Hepatocyte (in vitro differentiated cells): ENCODE measurements around the gene HTR1D. TPM values are rescaled to one million over a fixed set of nuclear protein-coding genes. Genes with fewer than 3 reads are reported as not detected.
A peak's percentile ranks its signal among the peaks of the same experiment; 100 is the strongest.

Source experiments
- DNase-seq: peaks from one replicate; pipeline ENCODE4 v3.0.0-alpha.2; 2016; ENCODE audit warnings: low spot score
- H2AFZ ChIP-seq: fragments of 200-600 bp; sonication (generic); 2 replicates; pipeline ENCODE4 v1.6.0; 2016; ENCODE audit warnings: antibody characterized with exemption, mild to moderate bottlenecking
- H3K27ac ChIP-seq: fragments of 200-600 bp; sonication (generic); 2 replicates; pipeline ENCODE4 v1.5.1; 2016; ENCODE audit warnings: mild to moderate bottlenecking
- H3K27me3 ChIP-seq: fragments of 200-600 bp; sonication (generic); 2 replicates; pipeline ENCODE4 v1.6.1; 2016
- H3K36me3 ChIP-seq: fragments of 200-600 bp; sonication (generic); replicated peaks from 2 replicates; pipeline ENCODE4 v1.5.1; 2016; ENCODE audit warnings: low read depth; ENCODE audit not compliant: insufficient read depth
- H3K4me1 ChIP-seq: fragments of 200-600 bp; sonication (generic); 2 replicates; pipeline ENCODE4 v1.5.1; 2016; ENCODE audit warnings: mild to moderate bottlenecking, moderate library complexity; ENCODE audit not compliant: insufficient read depth
- H3K4me2 ChIP-seq: fragments of 200-600 bp; sonication (generic); 2 replicates; pipeline ENCODE4 v1.6.0; 2016
- H3K4me3 ChIP-seq: fragments of 200-600 bp; sonication (generic); 2 replicates; pipeline ENCODE4 v1.5.1; 2016; ENCODE audit warnings: mild to moderate bottlenecking
- H3K79me2 ChIP-seq: fragments of 200-600 bp; sonication (generic); 2 replicates; pipeline ENCODE4 v1.6.0; 2017; ENCODE audit warnings: mild to moderate bottlenecking
- H3K9me2 ChIP-seq: fragments of 200-600 bp; sonication (generic); replicated peaks from 2 replicates; pipeline ENCODE4 v1.6.0; 2017; ENCODE audit warnings: mild to moderate bottlenecking; ENCODE audit not compliant: insufficient read depth
- H3K9me3 ChIP-seq: fragments of 200-600 bp; sonication (generic); 2 replicates; pipeline ENCODE4 v1.5.1; 2016; ENCODE audit warnings: low read depth, mild to moderate bottlenecking
- H4K20me1 ChIP-seq: fragments of 200-600 bp; sonication (generic); 2 replicates; pipeline ENCODE4 v1.6.0; 2016; ENCODE audit warnings: mild to moderate bottlenecking; ENCODE audit not compliant: insufficient read depth, poor library complexity, severe bottlenecking
- CTCF ChIP-seq: fragments of 200-600 bp; sonication (generic); IDR thresholded peaks from 2 replicates; pipeline ENCODE4 v1.5.1; 2016; ENCODE audit warnings: antibody characterized with exemption, mild to moderate bottlenecking; ENCODE audit not compliant: poor library complexity
- EZH2 ChIP-seq: fragments of 200-600 bp; sonication (generic); IDR thresholded peaks from 2 replicates; pipeline ENCODE4 v1.6.1; 2016; ENCODE audit warnings: antibody characterized with exemption, mild to moderate bottlenecking, borderline replicate concordance
- EZH2phosphoT487 ChIP-seq: fragments of 200-600 bp; sonication (generic); IDR thresholded peaks from one replicate; pipeline ENCODE4 v1.6.1; 2018; ENCODE audit warnings: antibody characterized with exemption, mild to moderate bottlenecking, low read depth, moderate library complexity; ENCODE audit not compliant: unreplicated experiment, severe bottlenecking
- WGBS: methylation state at CpG from one replicate; pipeline ENCODE4 v1.1.6; 2016; ENCODE audit warnings: low lambda C conversion rate; ENCODE audit errors: missing lambda C conversion rate; 5-methylcytosine and 5-hydroxymethylcytosine counted together
- polyA plus RNA-seq: library from polyadenylated mRNA; unstranded; fragments of >200 nt; fragmentation: Nextera tagmentation; extraction: Ambion mirVana; gene quantifications from 2 replicates; pipeline ENCODE4 v1.2.1, GENCODE V29; 2016
- total RNA-seq: library from RNA; depleted of rRNA; stranded (reverse); fragments of >200 nt; gene quantifications from 2 replicates; pipeline ENCODE4 v1.2.3, GENCODE V29; 2014

Gene HTR1D
- total and polyA plus RNA-seq, 2 experiments from 2014 or later, result 0.07 to 0.19 TPM

- Histone ChIP-seq H2AFZ (no peak overlapping the region), H3K4me1 (peaks cover 6% of the 10 kb centered on the region), H3K27me3 (no peaks in the 10 kb centered on the region), H3K4me2 (no peak overlapping the region), H3K9me2 (no peaks in the 10 kb centered on the region), H3K36me3 (no peaks in the 10 kb centered on the region), H4K20me1 (peaks cover 20% of the 10 kb centered on the region), H3K79me2 (peaks cover 26% of the 10 kb centered on the region), H3K27ac (no peak overlapping the region), H3K9me3 (no peaks in the 10 kb centered on the region), H3K4me3 (no peak overlapping the region)
- no peak for TF ChIP-seq EZH2
- TF ChIP-seq EZH2phosphoT487, result no peak
- TF ChIP-seq CTCF, result no peak
- WGBS, result 80% methylated on average over 5 of the region's 5 CpGs
- peak; percentile 30 for DNase-seq
Measured at GRCh38 chr1:23169727-23170335, 47.5 kb downstream of the HTR1D start.

- H2AFZ ChIP-seq, result no peak overlapping the region
- peaks cover 25% of the 10 kb centered on the region for H4K20me1 ChIP-seq
- peaks cover 32% of the 10 kb centered on the region for H3K79me2 ChIP-seq
- peak overlapping the region; percentile 8 for H3K4me2 ChIP-seq
- H3K27me3 ChIP-seq, result no peaks in the 10 kb centered on the region
- peak overlapping the region; percentile 12 for H3K27ac ChIP-seq
- no peaks in the 10 kb centered on the region for H3K36me3 ChIP-seq
- TF ChIP-seq EZH2phosphoT487 (no peak), EZH2 (no peak), CTCF (no peak)
- no peaks in the 10 kb centered on the region for H3K9me2 ChIP-seq
- H3K4me3 ChIP-seq, result no peak overlapping the region
- no peak for DNase-seq
- peaks cover 6% of the 10 kb centered on the region for H3K4me1 ChIP-seq
- no peaks in the 10 kb centered on the region for H3K9me3 ChIP-seq
- 79% methylated on average over 14 of the region's 14 CpGs for WGBS
Measured at GRCh38 chr1:23169195-23169575, 48.1 kb downstream of the HTR1D start.

DNA sequence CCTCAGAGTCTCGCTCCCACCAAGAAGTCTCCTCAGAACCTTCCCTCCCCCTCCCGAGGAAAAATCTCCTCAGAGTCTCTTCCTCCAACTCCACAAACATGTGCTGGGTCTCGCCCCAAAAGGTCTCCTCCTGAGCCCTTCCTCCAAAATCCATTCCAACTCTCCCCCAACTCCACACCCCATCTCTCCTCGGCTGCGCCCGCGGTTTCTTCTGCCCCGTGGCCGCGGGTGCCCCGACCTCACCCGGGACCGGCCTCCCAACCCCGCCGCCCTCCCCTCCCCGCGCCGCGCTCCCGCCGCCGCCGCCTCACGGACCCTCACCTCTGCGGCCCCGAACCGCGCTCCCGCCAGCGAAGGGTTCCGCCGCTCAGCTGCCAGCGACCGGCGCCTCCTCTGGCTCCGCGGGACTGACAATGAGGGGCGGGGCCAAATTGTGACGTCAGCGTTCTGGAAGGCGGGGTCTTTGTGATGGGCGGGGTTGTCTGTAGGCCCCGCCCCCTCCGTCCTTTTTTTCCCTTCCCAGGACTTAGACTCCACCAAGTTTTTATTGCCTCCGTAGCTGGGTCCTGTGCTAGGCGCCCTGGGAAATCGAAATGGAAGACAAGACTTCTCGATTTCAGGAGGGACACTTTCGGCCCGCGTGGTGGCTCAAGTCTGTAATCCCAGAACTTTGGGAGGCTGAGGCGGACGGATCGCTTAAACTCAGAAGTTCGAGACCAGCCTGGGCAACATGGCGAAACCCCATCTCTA, 48.7 kb downstream of the HTR1D start, which contains the start of gene LUZP1:
LUZP1 (minus strand) TSS at position 412 of the 750 bp plus-strand sequence.
- Histone ChIP-seq H3K4me1 (peaks cover 6% of the 10 kb centered on the region), H3K4me3 (peak within 1 kb of the TSS; percentile 70), H3K79me2 (peaks cover 38% of the 10 kb centered on the region), H4K20me1 (peaks cover 31% of the 10 kb centered on the region), H3K9me2 (no peaks in the 10 kb centered on the region), H3K9me3 (no peaks in the 10 kb centered on the region), H3K36me3 (no peaks in the 10 kb centered on the region), H2AFZ (peak within 1 kb of the TSS; percentile 32), H3K27me3 (no peaks in the 10 kb centered on the region), H3K27ac (peak within 1 kb of the TSS; percentile 90), H3K4me2 (peak within 1 kb of the TSS; percentile 86)
- 13% methylated on average over 52 of the region's 56 CpGs for WGBS
- TF ChIP-seq EZH2phosphoT487 (no peak), EZH2 (no peak), CTCF (no peak)
- DNase-seq, result peak; percentile 95
